Fibroblast of lung (primary cell): ENCODE measurements around the gene PTS. TPM values are rescaled to one million over a fixed set of nuclear protein-coding genes. Genes with fewer than 3 reads are reported as not detected.

Source experiments
- DNase-seq, 2 donors: peaks; one replicate each; pipeline versions ENCODE4 v3.0.0 to v3.0.0-alpha.2; 2010; ENCODE audit warnings: low read depth in 2 of 2
- H2AFZ ChIP-seq: 2 replicates; pipeline ENCODE4 v1.5.1; 2012; ENCODE audit warnings: low read length, control low read depth, inconsistent platforms
- H3K27ac ChIP-seq: 2 replicates; pipeline ENCODE4 v1.5.1; 2011; ENCODE audit warnings: low read length, control low read depth; ENCODE audit not compliant: insufficient read depth
- H3K27me3 ChIP-seq: 2 replicates; pipeline ENCODE4 v1.5.1; 2011; ENCODE audit warnings: mild to moderate bottlenecking, low read length; ENCODE audit not compliant: control insufficient read depth, insufficient read depth
- H3K36me3 ChIP-seq: 2 replicates; pipeline ENCODE4 v1.5.1; 2011; ENCODE audit warnings: low read length; ENCODE audit not compliant: control insufficient read depth, insufficient read depth
- H3K4me1 ChIP-seq: 2 replicates; pipeline ENCODE4 v1.5.1; 2011; ENCODE audit warnings: low read length; ENCODE audit not compliant: control insufficient read depth, insufficient read depth; ENCODE audit errors: extremely low read depth
- H3K4me2 ChIP-seq: 2 replicates; pipeline ENCODE4 v1.5.1; 2011; ENCODE audit warnings: low read length, control low read depth; ENCODE audit not compliant: insufficient read depth; ENCODE audit errors: extremely low read depth
- H3K4me3 ChIP-seq, 4 experiments: fragments of 200-600 bp in 1 of 4; sonication (generic) in 1 of 4; replicated peaks in 1 of 4; 2 replicates each; pipeline ENCODE4 v1.5.1; 2011 to 2016; ENCODE audit warnings: low read length in 4 of 4, low read depth in 3 of 4, mild to moderate bottlenecking in 3 of 4, control low read depth in 2 of 4, inconsistent platforms in 1 of 4, mixed read lengths in 1 of 4; ENCODE audit not compliant: insufficient read depth in 1 of 4; ENCODE audit errors: control extremely low read depth in 1 of 4
- H3K79me2 ChIP-seq: 2 replicates; pipeline ENCODE4 v1.5.1; 2012; ENCODE audit warnings: mild to moderate bottlenecking, low read length, inconsistent platforms; ENCODE audit not compliant: control insufficient read depth, insufficient read depth
- H3K9ac ChIP-seq: 2 replicates; pipeline ENCODE4 v1.5.1; 2011; ENCODE audit warnings: mild to moderate bottlenecking, low read length, control low read depth; ENCODE audit not compliant: insufficient read depth
- H3K9me3 ChIP-seq: 2 replicates; pipeline ENCODE4 v1.5.1; 2012; ENCODE audit warnings: low read depth, low read length; ENCODE audit not compliant: control insufficient read depth, insufficient read depth
- H4K20me1 ChIP-seq: 2 replicates; pipeline ENCODE4 v1.5.1; 2011; ENCODE audit warnings: low read length; ENCODE audit not compliant: control insufficient read depth, insufficient read depth; ENCODE audit errors: extremely low read depth
- EZH2 ChIP-seq: IDR thresholded peaks from 2 replicates; pipeline ENCODE4 v1.5.1; 2012; ENCODE audit warnings: low read length, control low read depth, mild to moderate bottlenecking; ENCODE audit errors: missing control alignments
- polyA plus RNA-seq, 2 donors: library from polyadenylated mRNA; depleted of rRNA in 1 of 2; stranded (reverse) in 1 of 2; unstranded in 1 of 2; fragments of >200 nt; gene quantifications; 2 replicates each; pipeline ENCODE4 v1.2.1, GENCODE V29; 2011 to 2012; ENCODE audit warnings: missing spikeins in 1 of 2
- total RNA-seq: library from RNA; depleted of rRNA; stranded (reverse); fragments of >200 nt; gene quantifications from 2 replicates; pipeline ENCODE4 v1.2.1, GENCODE V29; 2014
- TF ChIP-seq, protein P1 (sequence below), 2 donors: IDR thresholded peaks in 1 of 2; conservative IDR thresholded peaks in 1 of 2; 1 replicate in 1 of 2; 2 replicates in 1 of 2; pipeline ENCODE4 v1.5.1; 2011 to 2012; ENCODE audit warnings: low read length in 2 of 2, control low read depth in 1 of 2, inconsistent platforms in 1 of 2, low read depth in 1 of 2, mild to moderate bottlenecking in 1 of 2

PTS gene
- total and polyA plus RNA-seq, 2 donors (not counting 1 experiment from before 2014, with no cell fraction given), result 47.4 to 69.0 TPM

DNA sequence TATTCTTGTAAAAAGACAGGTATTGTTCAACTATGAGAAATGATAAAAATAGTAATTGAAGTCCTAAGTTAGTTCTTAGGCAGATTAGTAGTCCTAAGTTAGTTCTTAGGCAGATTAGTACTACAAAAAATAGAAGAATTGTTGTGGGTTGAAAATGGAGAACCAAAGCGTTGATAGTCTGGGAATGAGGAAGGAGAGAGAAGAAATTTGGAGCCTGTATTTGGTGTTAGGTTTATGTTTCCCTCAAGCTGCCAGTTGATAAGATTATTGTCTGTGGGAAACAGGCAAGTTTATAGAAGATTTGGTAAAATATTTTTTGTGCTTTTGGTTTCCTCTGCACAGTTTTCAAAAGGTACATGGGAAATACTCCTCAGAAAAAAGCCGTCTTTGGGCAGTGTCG is 47.3 kb upstream of the PTS start:
- Histone ChIP-seq H3K4me2 (no peak overlapping the region), H3K4me3 (no peak overlapping the region), H4K20me1 (no peaks in the 10 kb centered on the region), H3K79me2 (no peaks in the 10 kb centered on the region), H3K9ac (no peak overlapping the region), H3K4me1 (peaks cover 3% of the 10 kb centered on the region), H3K27ac (no peak overlapping the region), H3K9me3 (no peaks in the 10 kb centered on the region), H3K27me3 (no peaks in the 10 kb centered on the region), H3K36me3 (no peaks in the 10 kb centered on the region), H2AFZ (no peak overlapping the region)
- TF ChIP-seq EZH2, result no peak
- TF ChIP-seq, protein P1, sequence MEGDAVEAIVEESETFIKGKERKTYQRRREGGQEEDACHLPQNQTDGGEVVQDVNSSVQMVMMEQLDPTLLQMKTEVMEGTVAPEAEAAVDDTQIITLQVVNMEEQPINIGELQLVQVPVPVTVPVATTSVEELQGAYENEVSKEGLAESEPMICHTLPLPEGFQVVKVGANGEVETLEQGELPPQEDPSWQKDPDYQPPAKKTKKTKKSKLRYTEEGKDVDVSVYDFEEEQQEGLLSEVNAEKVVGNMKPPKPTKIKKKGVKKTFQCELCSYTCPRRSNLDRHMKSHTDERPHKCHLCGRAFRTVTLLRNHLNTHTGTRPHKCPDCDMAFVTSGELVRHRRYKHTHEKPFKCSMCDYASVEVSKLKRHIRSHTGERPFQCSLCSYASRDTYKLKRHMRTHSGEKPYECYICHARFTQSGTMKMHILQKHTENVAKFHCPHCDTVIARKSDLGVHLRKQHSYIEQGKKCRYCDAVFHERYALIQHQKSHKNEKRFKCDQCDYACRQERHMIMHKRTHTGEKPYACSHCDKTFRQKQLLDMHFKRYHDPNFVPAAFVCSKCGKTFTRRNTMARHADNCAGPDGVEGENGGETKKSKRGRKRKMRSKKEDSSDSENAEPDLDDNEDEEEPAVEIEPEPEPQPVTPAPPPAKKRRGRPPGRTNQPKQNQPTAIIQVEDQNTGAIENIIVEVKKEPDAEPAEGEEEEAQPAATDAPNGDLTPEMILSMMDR (conservative IDR thresholded peaks at IDR 0.05 in 1 of 2, IDR thresholded peaks at IDR 0.05 in 1 of 2; ENCODE audit: low read depth in 1 of 2, low read length in 2 of 2), result no peak
- no peak for DNase-seq

DNA sequence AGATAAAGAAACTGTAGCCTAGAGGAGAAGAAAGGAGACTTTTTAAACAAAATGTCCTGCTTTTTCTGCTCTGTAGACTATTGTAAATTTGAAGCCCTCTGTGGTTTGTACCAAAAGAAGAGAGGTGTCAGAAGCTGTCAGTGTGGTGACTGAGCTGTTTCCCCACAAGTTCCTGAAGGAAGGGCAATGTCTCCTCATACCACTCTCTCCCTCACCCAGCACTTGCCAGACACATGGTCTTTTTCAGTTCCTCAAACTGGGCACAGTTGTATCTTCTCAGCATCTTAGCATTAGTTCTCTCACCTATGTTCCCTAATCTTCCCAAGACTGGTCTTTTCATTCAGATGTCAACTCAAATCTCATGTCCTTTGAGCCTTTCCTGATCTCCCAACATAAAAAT is 46.6 kb upstream of the PTS start:
- Histone ChIP-seq H4K20me1 (no peaks in the 10 kb centered on the region), H3K9me3 (no peaks in the 10 kb centered on the region), H3K4me2 (no peak overlapping the region), H3K27ac (no peak overlapping the region), H3K9ac (no peak overlapping the region), H3K36me3 (no peaks in the 10 kb centered on the region), H2AFZ (no peak overlapping the region), H3K27me3 (no peaks in the 10 kb centered on the region), H3K4me3 (no peak overlapping the region), H3K4me1 (peaks cover 3% of the 10 kb centered on the region), H3K79me2 (no peaks in the 10 kb centered on the region)
- TF ChIP-seq EZH2, result no peak
- TF ChIP-seq, protein P1 (conservative IDR thresholded peaks at IDR 0.05 in 1 of 2, IDR thresholded peaks at IDR 0.05 in 1 of 2; ENCODE audit: low read depth in 1 of 2, low read length in 2 of 2), result no peak
- DNase-seq, result no peak

DNA sequence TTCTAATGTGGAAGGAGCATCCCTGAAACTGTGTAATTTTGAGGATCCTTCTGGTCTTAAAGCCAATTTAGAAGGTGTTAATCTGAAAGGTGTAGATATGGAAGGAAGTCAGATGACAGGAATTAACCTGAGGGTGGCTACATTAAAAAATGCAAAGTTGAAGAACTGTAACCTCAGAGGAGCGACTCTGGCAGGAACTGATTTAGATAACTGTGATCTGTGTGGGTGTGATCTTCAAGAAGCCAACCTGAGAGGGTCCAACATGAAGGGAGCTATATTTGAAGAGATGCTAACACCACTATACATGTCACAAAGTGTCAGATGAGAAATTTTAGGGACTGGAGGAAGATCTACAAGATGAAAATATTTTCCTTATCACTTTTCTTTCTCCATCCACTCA is 43.4 kb upstream of the PTS start:
- Histone ChIP-seq H4K20me1 (no peaks in the 10 kb centered on the region), H3K9ac (no peak overlapping the region), H2AFZ (no peak overlapping the region), H3K4me3 (no peak overlapping the region), H3K4me1 (no peaks in the 10 kb centered on the region), H3K79me2 (no peaks in the 10 kb centered on the region), H3K4me2 (no peak overlapping the region), H3K27ac (no peak overlapping the region), H3K9me3 (no peaks in the 10 kb centered on the region), H3K27me3 (no peaks in the 10 kb centered on the region), H3K36me3 (no peaks in the 10 kb centered on the region)
- no peak for DNase-seq
- no peak for TF ChIP-seq EZH2
- TF ChIP-seq, protein P1 (conservative IDR thresholded peaks at IDR 0.05 in 1 of 2, IDR thresholded peaks at IDR 0.05 in 1 of 2; ENCODE audit: low read depth in 1 of 2, low read length in 2 of 2), result no peak
